ENCODE measurements around the gene CETP. TPM values are rescaled to one million over a fixed set of nuclear protein-coding genes. Genes with fewer than 3 reads are reported as not detected.
"Not testable (repeated sequence)": the region's sequence is repeated elsewhere in the genome, so short reads cannot be mapped to it uniquely, and the experiment has no call there.

Gene CETP
- total RNA-seq, 8 experiments from 2014 or later: 0.05 to 0.84 (median 0.29) TPM

- Histone ChIP-seq H3K4me1 (replicated peaks in 1 of 2) (no peaks in the 10 kb centered on the region), H3K4me3 (no peak overlapping the region), H3K27ac (no peak overlapping the region)
- 75 to 98% (median 91%) methylated on average over 3 to 6 of the region's 8 CpGs for WGBS, 10 experiments
- in situ Hi-C loops (cut with MboI; ENCODE audit: low pct_unique_long_range_greater_than_20kb in 2 of 9, low sequenced_read_pairs in 9 of 9, unreplicated experiment in 9 of 9): no loop called here
- ATAC-seq (replicated peaks in 6 of 8): no peak
Observed at GRCh38 chr16:57001026-57001679, 39.4 kb downstream of the CETP start.

DNA sequence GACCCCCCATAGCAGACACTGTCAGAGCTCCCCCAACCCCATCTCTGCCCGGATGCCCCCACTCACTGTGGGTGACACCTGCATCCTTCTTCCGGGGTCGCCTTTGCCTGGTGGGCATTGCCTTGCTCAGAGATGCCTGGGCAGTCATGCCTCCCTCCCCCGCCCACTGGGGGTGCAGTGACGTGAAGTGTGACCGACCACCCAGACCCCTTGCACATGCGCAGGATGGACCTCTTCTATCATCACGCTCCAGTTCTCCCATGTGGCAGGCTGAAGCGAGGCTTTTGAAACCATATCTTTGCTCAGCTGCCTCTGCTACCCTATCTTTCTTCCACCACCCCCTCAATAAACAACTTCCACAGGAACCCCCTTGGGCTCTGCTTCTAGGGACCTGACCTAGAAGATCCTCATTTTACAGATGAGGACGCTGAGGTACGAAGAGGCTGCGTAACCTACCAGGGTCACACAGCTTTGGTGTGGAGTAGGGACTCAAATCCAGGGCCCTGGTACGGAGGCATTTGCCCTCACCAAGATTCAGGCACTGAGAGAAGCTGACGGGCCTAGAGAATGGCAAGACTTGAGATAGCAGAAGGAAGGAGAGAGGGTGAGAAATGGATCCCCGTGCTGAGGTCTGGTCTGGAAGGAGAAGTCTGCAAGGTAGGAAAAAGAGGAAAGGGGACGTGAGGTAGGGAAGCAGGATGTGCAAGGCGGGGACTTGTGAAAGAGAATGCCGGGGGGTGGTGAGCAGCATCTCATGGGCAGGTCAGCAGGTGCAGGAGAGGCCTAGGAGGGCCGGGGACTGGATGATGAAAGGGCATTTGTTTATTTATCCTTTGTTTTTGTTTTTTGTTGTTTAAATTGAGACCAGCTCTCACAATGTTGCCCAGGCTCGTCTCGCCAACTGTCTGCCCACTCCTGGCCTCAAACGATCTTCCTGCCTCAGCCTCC lies 42.0 kb downstream of the CETP start:
- ATAC-seq (replicated peaks in 6 of 8): no peak
- 60 to 100% (median 89%) methylated on average over 2 to 13 of the region's 22 CpGs; no CpG with 5 or more reads in 1 of the 10 experiments for WGBS, 10 experiments
- Histone ChIP-seq H3K27ac (no peak overlapping the region), H3K4me1 (replicated peaks in 1 of 2) (no peaks in the 10 kb centered on the region), H3K4me3 (no peak overlapping the region)
- in situ Hi-C loops (cut with MboI; ENCODE audit: low pct_unique_long_range_greater_than_20kb in 2 of 9, low sequenced_read_pairs in 9 of 9, unreplicated experiment in 9 of 9): no loop called here

- in situ Hi-C loops (cut with MboI; ENCODE audit: low pct_unique_long_range_greater_than_20kb in 2 of 9, low sequenced_read_pairs in 9 of 9, unreplicated experiment in 9 of 9): no loop called here
- 67 to 92% (median 80%) methylated on average over 1 to 12 of the region's 15 CpGs for WGBS, 10 experiments
- ATAC-seq (replicated peaks in 6 of 8): no peak
- Histone ChIP-seq H3K4me1 (replicated peaks in 1 of 2) (no peaks in the 10 kb centered on the region), H3K4me3 (no peak overlapping the region), H3K27ac (no peak overlapping the region)
Observed at GRCh38 chr16:57004387-57005250, 42.9 kb downstream of the CETP start.

DNA sequence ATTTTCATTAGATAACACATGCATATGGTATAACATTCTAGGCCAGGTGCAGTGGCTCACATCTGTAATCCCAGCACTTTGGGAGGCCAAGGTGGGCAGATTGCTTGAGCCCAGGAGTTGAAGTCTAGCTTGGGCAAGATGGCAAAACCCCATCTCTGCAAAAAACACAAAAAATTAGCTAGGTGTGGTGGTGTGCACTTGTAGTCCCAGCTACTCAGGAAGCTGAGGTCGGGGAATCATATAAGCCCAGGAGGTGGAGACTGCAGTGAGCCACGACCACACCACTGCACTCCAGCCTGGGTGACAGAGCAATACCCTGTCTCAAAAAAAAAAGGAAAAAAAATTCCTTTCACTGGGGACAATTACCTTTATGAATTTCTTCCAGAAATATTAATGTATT lies 43.8 kb downstream of the CETP start:
- ATAC-seq (replicated peaks in 6 of 8); H3K4me1 ChIP-seq (replicated peaks in 1 of 2); H3K27ac ChIP-seq; H3K4me3 ChIP-seq; in situ Hi-C loops (cut with MboI; ENCODE audit: low pct_unique_long_range_greater_than_20kb in 2 of 9, low sequenced_read_pairs in 9 of 9, unreplicated experiment in 9 of 9): not testable (repeated sequence)
- WGBS, 10 experiments: 80 to 100% (median 92%) methylated on average over 1 of the region's 2 CpGs; no CpG with 5 or more reads in 6 of the 10 experiments

DNA sequence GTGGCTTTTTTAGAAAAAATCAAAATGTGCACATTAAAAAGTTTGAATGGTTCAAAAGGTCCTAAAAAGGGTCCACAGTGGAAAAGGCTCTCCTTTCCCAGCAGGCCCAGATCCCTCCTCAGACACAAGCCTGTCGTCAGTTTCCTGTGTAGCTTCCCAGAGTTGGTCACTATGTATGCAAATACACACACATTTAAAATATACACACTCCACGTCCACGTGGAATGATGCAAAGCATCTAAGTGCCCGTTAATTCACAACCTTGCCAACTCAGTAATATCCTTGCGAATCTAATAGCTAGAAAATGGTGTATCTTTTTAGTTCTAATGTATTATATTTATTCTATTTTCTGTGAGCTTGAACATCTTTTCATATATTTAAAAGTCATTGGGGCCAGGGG lies 45.3 kb downstream of the CETP start:
- in situ Hi-C loops (cut with MboI; ENCODE audit: low pct_unique_long_range_greater_than_20kb in 2 of 9, low sequenced_read_pairs in 9 of 9, unreplicated experiment in 9 of 9): no loop called here

GRCh38 chr16:57007530-57007929 lies 45.8 kb downstream of the CETP start:
- H3K4me3 ChIP-seq: no peak overlapping the region
- H3K27ac ChIP-seq: no peak overlapping the region
- in situ Hi-C loops (cut with MboI; ENCODE audit: low pct_unique_long_range_greater_than_20kb in 2 of 9, low sequenced_read_pairs in 9 of 9, unreplicated experiment in 9 of 9): no loop called here
- H3K4me1 ChIP-seq (replicated peaks in 1 of 2): no peaks in the 10 kb centered on the region
- 71 to 100% (median 92%) methylated on average over 1 to 3 of the region's 3 CpGs for WGBS, 10 experiments
- ATAC-seq (replicated peaks in 6 of 8): no peak

More for the DNA sequence above, 45.3 kb downstream of the CETP start:
- no peaks in the 10 kb centered on the region for H3K4me1 ChIP-seq (replicated peaks in 1 of 2)
- WGBS, 10 experiments: 74 to 100% (median 88%) methylated on average over 1 to 5 of the region's 5 CpGs; no CpG with 5 or more reads in 1 of the 10 experiments
- no peak for ATAC-seq (replicated peaks in 6 of 8)
- H3K4me3 ChIP-seq: no peak overlapping the region
- H3K27ac ChIP-seq: no peak overlapping the region

GRCh38 chr16:57008440-57008839 lies 46.7 kb downstream of the CETP start:
- WGBS, 10 experiments: 80 to 100% (median 87%) methylated on average over 1 of the region's 1 CpG
- in situ Hi-C loops (cut with MboI; ENCODE audit: low pct_unique_long_range_greater_than_20kb in 2 of 9, low sequenced_read_pairs in 9 of 9, unreplicated experiment in 9 of 9): no loop called here
- ATAC-seq (replicated peaks in 6 of 8): no peak
- Histone ChIP-seq H3K27ac (no peak overlapping the region), H3K4me3 (no peak overlapping the region), H3K4me1 (replicated peaks in 1 of 2) (no peaks in the 10 kb centered on the region)

DNA sequence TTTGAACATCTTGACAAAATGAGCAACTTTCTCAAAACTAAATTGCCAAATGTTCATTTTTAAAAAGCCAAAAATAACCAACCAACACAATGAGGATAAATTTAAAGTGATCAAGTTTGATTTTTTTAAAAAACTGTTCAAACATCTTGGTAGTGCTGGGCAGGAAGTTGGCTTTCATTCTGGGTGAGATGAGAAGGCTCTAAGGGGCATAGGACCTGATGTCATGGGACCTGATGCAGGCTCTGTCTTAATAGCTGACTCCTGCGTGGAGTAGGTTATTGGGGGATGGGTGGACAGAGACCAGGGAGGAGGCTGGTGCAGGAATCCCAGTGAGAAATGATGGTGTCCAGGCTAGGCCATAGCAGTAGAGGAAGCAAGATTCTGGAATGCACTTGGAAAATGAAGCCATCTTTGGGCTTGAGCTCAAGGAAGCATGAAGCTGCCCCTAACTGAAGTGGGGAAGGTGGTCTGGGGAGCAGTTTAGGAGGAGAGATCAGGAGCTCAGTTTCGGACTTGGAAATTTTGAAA lies 48.0 kb downstream of the CETP start:
- in situ Hi-C loops (cut with MboI; ENCODE audit: low pct_unique_long_range_greater_than_20kb in 2 of 9, low sequenced_read_pairs in 9 of 9, unreplicated experiment in 9 of 9): no loop called here
- no peak for ATAC-seq (replicated peaks in 6 of 8)

GRCh38 chr16:57012353-57012752 lies 50.6 kb downstream of the CETP start:
- Histone ChIP-seq H3K27ac (no peak overlapping the region), H3K4me3 (no peak overlapping the region), H3K4me1 (replicated peaks in 1 of 2) (no peaks in the 10 kb centered on the region)
- WGBS, 10 experiments: 63 to 100% (median 86%) methylated on average over 1 to 7 of the region's 13 CpGs; no CpG with 5 or more reads in 5 of the 10 experiments
- in situ Hi-C loops (cut with MboI; ENCODE audit: low pct_unique_long_range_greater_than_20kb in 2 of 9, low sequenced_read_pairs in 9 of 9, unreplicated experiment in 9 of 9): no loop called here
- no peak for ATAC-seq (replicated peaks in 6 of 8)

More for the DNA sequence above, 48.0 kb downstream of the CETP start:
- no peaks in the 10 kb centered on the region for H3K4me1 ChIP-seq (replicated peaks in 1 of 2)
- H3K4me3 ChIP-seq: no peak overlapping the region
- H3K27ac ChIP-seq: no peak overlapping the region
- 70 to 100% (median 79%) methylated on average over 1 to 2 of the region's 2 CpGs; no CpG with 5 or more reads in 4 of the 10 experiments for WGBS, 10 experiments

GRCh38 chr16:57013229-57013628 lies 51.5 kb downstream of the CETP start:
- no peak for ATAC-seq (replicated peaks in 6 of 8)
- H3K27ac ChIP-seq: no peak overlapping the region
- in situ Hi-C loops (cut with MboI; ENCODE audit: low pct_unique_long_range_greater_than_20kb in 2 of 9, low sequenced_read_pairs in 9 of 9, unreplicated experiment in 9 of 9): no loop called here
- no peak overlapping the region for H3K4me3 ChIP-seq
- H3K4me1 ChIP-seq (replicated peaks in 1 of 2): no peaks in the 10 kb centered on the region
- 14 to 100% (median 93%) methylated on average over 1 to 2 of the region's 2 CpGs for WGBS, 10 experiments

GRCh38 chr16:57013902-57014301 lies 52.2 kb downstream of the CETP start:
- Histone ChIP-seq H3K4me3 (no peak overlapping the region), H3K4me1 (replicated peaks in 1 of 2) (no peaks in the 10 kb centered on the region), H3K27ac (no peak overlapping the region)
- 52 to 100% (median 89%) methylated on average over 1 to 2 of the region's 2 CpGs; no CpG with 5 or more reads in 1 of the 10 experiments for WGBS, 10 experiments
- in situ Hi-C loops (cut with MboI; ENCODE audit: low pct_unique_long_range_greater_than_20kb in 2 of 9, low sequenced_read_pairs in 9 of 9, unreplicated experiment in 9 of 9): no loop called here
- ATAC-seq (replicated peaks in 6 of 8): no peak

DNA sequence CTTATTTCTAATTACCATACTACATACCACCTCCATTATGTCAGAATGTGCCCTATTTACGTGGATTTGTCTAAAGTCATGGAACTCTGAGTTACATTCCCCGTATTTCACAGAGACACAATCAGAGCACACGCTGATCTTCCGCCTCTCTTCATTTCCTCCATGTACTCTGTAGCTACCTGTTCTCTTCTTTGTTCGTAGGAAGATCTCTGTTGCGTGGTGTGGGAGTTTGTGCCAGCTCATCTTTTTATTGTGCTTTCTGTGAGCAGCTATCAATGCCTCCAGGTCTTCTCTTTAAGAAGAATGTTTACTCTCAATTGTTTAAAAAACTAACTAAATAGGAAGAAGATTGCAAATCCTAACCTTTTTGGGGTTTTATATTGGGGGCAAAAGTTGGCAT lies 54.6 kb downstream of the CETP start:
- H3K4me1 ChIP-seq (replicated peaks in 1 of 2): no peaks in the 10 kb centered on the region
- WGBS, 10 experiments: 70 to 100% (median 94%) methylated on average over 2 to 6 of the region's 6 CpGs; no CpG with 5 or more reads in 1 of the 10 experiments
- no peak overlapping the region for H3K4me3 ChIP-seq
- in situ Hi-C loops (cut with MboI; ENCODE audit: low pct_unique_long_range_greater_than_20kb in 2 of 9, low sequenced_read_pairs in 9 of 9, unreplicated experiment in 9 of 9): no loop called here
- no peak for ATAC-seq (replicated peaks in 6 of 8)
- no peak overlapping the region for H3K27ac ChIP-seq
